Activated T-cell treated with anti-CD3 and anti-CD28 coated beads, Interleukin-2, amount 50 U/mL, for 4 hours (primary cell): Measurements from ENCODE around the gene SEMA6B. TPM values are rescaled to one million over a fixed set of nuclear protein-coding genes. Genes with fewer than 3 reads are reported as not detected.

ENCODE experiments used
- ATAC-seq, 2 donors: fragments of 200-7000 bp; cut with Tn5 transposase; one replicate each; pipeline ENCODE4 v1.10.0; 2021
- DNase-seq: peaks from one replicate; pipeline ENCODE4 v3.0.0-alpha.2; 2020
- H3K27me3 Mint-ChIP-seq: one replicate; pipeline ENCODE4 v1.8.0; 2021; ENCODE audit warnings: low read depth, mixed read lengths
- H3K36me3 Mint-ChIP-seq: one replicate; pipeline ENCODE4 v1.8.0; 2022; ENCODE audit warnings: mixed read lengths; ENCODE audit not compliant: insufficient read depth
- H3K4me1 Mint-ChIP-seq: one replicate; pipeline ENCODE4 v1.8.0; 2021; ENCODE audit warnings: low read depth, mixed read lengths
- H3K4me3 Mint-ChIP-seq: one replicate; pipeline ENCODE4 v1.8.0; 2021; ENCODE audit warnings: mild to moderate bottlenecking, moderate library complexity, mixed read lengths
- H3K9me3 Mint-ChIP-seq: one replicate; pipeline ENCODE4 v1.8.0; 2021; ENCODE audit warnings: mixed read lengths
- total RNA-seq, 3 donors: library from RNA; stranded (reverse); gene quantifications; one replicate each; pipeline ENCODE4 v1.2.1, GENCODE V29; 2021

The SEMA6B gene
- total RNA-seq, 3 donors from 2014 or later: 0.08 to 0.18 (median 0.14) TPM

GRCh38 chr19:4522291-4523002 lies 37.0 kb downstream of the SEMA6B start:
- Mint-ChIP-seq H3K9me3 (no peaks in the 10 kb centered on the region), H3K4me3 (no peak overlapping the region), H3K4me1 (no peaks in the 10 kb centered on the region), H3K36me3 (no peaks in the 10 kb centered on the region), H3K27me3 (peaks cover 11% of the 10 kb centered on the region)
- no peak for DNase-seq
- ATAC-seq: no peak

GRCh38 chr19:4521888-4522242 lies 37.6 kb downstream of the SEMA6B start:
- ATAC-seq (no peak), DNase-seq (no peak)
- no peaks in the 10 kb centered on the region for H3K36me3 Mint-ChIP-seq
- H3K9me3 Mint-ChIP-seq: no peaks in the 10 kb centered on the region
- no peak overlapping the region for H3K4me3 Mint-ChIP-seq
- peaks cover 11% of the 10 kb centered on the region for H3K27me3 Mint-ChIP-seq
- no peaks in the 10 kb centered on the region for H3K4me1 Mint-ChIP-seq

- H3K27me3 Mint-ChIP-seq: peaks cover 11% of the 10 kb centered on the region
- DNase-seq: no peak
These were observed 38.2 kb downstream of the SEMA6B start for GRCh38 chr19:4521170-4521887.

DNA sequence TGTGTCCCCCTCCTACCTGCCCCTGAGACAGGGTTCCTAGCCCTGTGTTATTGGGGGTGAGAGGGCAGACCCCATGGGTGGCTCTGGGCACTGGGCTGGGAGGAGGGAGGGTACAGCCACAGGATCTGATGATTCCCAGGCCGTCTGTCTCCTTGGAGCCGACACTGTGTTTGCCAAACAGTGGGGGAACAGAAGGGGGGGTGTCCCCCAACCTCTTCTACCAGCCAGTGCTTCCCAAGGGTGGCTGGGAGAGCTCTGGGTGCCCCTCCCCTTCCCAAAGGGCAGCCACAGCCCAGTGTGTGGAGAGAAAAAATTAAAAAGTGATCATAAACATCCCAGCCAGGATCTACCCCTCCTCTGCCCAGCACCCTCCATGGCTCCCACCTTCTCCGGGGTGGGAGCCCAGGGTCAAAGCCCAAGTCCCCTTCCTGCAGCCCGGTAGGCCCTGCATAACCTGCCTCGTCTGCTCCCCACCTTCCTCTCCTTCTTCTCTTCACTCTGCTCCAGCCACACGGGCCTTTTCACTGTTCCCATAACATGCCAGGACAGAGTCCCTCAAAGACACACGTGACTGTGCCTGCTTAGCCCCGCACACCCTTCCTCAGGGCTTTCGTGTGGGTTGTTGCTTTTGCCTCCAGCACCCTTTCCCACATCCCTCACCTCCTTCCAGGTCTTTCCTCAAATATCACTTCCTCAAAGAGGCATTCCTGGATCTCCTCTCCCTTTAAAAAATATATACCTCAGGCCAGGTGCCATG lies 39.8 kb downstream of the SEMA6B start:
- H3K4me3 Mint-ChIP-seq: no peak overlapping the region
- no peak for DNase-seq
- no peaks in the 10 kb centered on the region for H3K9me3 Mint-ChIP-seq
- no peak for ATAC-seq
- peaks cover 13% of the 10 kb centered on the region for H3K27me3 Mint-ChIP-seq
- H3K36me3 Mint-ChIP-seq: no peaks in the 10 kb centered on the region
- H3K4me1 Mint-ChIP-seq: no peaks in the 10 kb centered on the region

More at GRCh38 chr19:4521170-4521887, 38.2 kb downstream of the SEMA6B start:
- no peak overlapping the region for H3K4me3 Mint-ChIP-seq
- no peaks in the 10 kb centered on the region for H3K36me3 Mint-ChIP-seq
- no peaks in the 10 kb centered on the region for H3K9me3 Mint-ChIP-seq
- no peaks in the 10 kb centered on the region for H3K4me1 Mint-ChIP-seq
- ATAC-seq: no peak

GRCh38 chr19:4519172-4519496 lies 40.4 kb downstream of the SEMA6B start:
- no peaks in the 10 kb centered on the region for H3K36me3 Mint-ChIP-seq
- no peak for ATAC-seq
- H3K4me3 Mint-ChIP-seq: no peak overlapping the region
- H3K9me3 Mint-ChIP-seq: no peaks in the 10 kb centered on the region
- peaks cover 13% of the 10 kb centered on the region for H3K27me3 Mint-ChIP-seq
- H3K4me1 Mint-ChIP-seq: no peaks in the 10 kb centered on the region
- no peak for DNase-seq

- DNase-seq (no peak), ATAC-seq (no peak)
- H3K4me3 Mint-ChIP-seq: no peak within 1 kb of the TSS
- peaks cover 13% of the 10 kb centered on the region for H3K27me3 Mint-ChIP-seq
- no peaks in the 10 kb centered on the region for H3K9me3 Mint-ChIP-seq
- H3K36me3 Mint-ChIP-seq: no peaks in the 10 kb centered on the region
- no peaks in the 10 kb centered on the region for H3K4me1 Mint-ChIP-seq
These were observed 40.9 kb downstream of the SEMA6B start, which contains the start of gene PLIN4 for GRCh38 chr19:4518345-4519171. PLIN4 (minus strand) TSS chr19:4518486; CDS start chr19:4518272, 214 bp downstream.

- H3K4me1 Mint-ChIP-seq: no peaks in the 10 kb centered on the region
- ATAC-seq: no peak
- H3K27me3 Mint-ChIP-seq: peaks cover 13% of the 10 kb centered on the region
These were observed 41.9 kb downstream of the SEMA6B start for GRCh38 chr19:4517451-4518057.

DNA sequence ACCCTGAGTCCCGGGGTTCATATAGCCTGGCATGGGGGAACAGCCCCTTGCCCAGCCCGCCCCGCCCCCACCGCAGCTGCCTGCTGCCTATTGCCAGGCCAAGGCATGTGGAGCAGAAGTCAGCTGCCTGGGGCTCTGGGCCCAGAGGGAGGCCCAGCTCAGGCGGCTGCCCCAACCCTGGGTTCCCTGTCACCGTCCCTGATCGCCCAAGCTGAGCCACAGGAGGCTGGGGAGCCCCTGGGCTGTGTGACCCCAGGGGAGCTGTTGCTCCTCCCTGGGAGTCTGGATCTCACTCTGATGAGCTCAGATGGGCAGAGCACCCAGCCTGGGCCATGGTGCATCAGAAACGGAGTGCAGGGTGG lies 42.6 kb downstream of the SEMA6B start:
- DNase-seq: no peak
- H3K36me3 Mint-ChIP-seq: no peaks in the 10 kb centered on the region
- no peaks in the 10 kb centered on the region for H3K4me1 Mint-ChIP-seq
- H3K27me3 Mint-ChIP-seq: peaks cover 13% of the 10 kb centered on the region
- H3K9me3 Mint-ChIP-seq: no peaks in the 10 kb centered on the region
- no peak for ATAC-seq
- no peak overlapping the region for H3K4me3 Mint-ChIP-seq

More at GRCh38 chr19:4517451-4518057, 41.9 kb downstream of the SEMA6B start:
- Mint-ChIP-seq H3K4me3 (no peak overlapping the region), H3K9me3 (no peaks in the 10 kb centered on the region), H3K36me3 (no peaks in the 10 kb centered on the region)
- DNase-seq: no peak

DNA sequence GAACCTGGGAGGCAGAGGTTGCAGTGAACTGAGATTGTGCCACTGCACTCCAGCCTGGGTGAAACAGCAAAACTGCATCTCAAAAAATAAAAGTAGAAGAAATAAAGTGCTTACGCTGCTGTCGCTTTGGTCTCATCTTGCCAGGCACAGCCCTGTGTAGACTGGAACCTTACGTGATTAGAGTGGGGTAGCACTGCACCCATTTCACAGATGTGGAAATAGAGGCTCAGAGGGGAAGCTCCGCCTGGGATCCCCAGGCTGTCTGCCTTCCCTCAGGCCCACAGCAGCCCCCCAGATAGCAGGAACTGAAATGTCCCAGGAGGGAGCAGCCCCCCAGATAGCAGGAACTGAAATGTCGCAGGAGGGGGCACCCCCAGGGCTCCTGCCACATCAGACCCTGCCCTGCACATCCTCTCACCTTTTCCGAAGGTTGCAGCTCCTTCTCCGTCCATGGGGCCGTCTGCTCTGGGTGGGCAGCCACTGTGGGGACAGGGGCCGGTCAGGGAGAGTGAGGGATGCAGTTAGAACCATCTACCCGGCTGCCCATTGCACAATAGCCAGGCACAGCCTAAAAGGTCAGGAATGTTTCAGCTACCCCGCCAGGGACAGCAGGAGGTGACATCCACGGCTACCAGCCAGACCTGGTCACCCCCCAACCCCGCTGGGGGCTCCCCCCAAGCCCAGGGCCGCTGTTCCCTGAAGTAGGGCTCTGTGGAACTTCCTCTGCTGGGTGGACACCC lies 43.1 kb downstream of the SEMA6B start:
- no peaks in the 10 kb centered on the region for H3K9me3 Mint-ChIP-seq
- ATAC-seq (no peak), DNase-seq (no peak)
- no peaks in the 10 kb centered on the region for H3K4me1 Mint-ChIP-seq
- no peaks in the 10 kb centered on the region for H3K36me3 Mint-ChIP-seq
- H3K27me3 Mint-ChIP-seq: peaks cover 8% of the 10 kb centered on the region
- H3K4me3 Mint-ChIP-seq: no peak overlapping the region

- no peak for ATAC-seq
- Mint-ChIP-seq H3K4me3 (no peak overlapping the region), H3K36me3 (no peaks in the 10 kb centered on the region), H3K4me1 (no peaks in the 10 kb centered on the region), H3K27me3 (peaks cover 5% of the 10 kb centered on the region), H3K9me3 (no peaks in the 10 kb centered on the region)
- DNase-seq: no peak
These were observed 43.8 kb downstream of the SEMA6B start for GRCh38 chr19:4515732-4516131.

DNA sequence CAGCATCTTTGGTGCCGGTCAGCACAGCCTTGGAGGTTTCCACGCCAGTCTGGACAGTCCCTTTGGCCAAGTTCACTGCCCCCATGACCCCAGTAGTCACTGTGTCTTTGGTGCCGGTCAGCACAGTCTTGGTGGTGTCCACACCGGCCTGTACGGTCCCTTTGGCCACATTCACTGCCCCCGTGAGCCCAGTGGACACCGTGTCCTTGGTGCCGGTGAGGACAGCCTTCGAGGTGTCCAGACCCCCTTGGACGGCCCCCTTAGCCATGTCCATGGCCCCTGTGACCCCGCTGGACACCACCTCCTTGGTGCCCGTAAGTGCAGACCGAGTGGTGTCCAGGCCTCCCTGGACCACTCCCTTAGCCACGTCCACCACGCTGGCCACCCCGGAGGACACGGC lies 46.2 kb downstream of the SEMA6B start:
- no peaks in the 10 kb centered on the region for H3K9me3 Mint-ChIP-seq

DNA sequence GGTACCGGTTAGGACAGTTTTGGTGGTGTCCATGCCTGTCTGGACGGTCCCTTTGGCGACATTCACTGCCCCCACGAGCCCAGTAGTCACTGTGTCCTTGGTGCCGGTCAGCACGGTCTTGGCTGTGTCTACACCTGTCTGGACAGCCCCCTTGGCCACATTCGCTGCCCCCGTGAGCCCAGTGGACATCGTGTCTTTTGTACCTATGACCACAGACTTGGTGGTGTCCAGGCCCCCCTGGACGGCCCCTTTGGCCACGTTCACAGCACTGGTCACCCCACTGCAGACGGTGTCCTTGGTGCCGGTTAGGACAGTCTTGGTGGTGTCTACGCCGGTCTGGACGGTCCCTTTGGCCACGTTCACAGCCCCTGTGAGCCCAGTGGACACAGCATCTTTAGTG lies 47.4 kb downstream of the SEMA6B start:
- Mint-ChIP-seq H3K36me3 (no peaks in the 10 kb centered on the region), H3K4me3 (no peak overlapping the region), H3K27me3 (peaks cover 2% of the 10 kb centered on the region), H3K9me3 (no peaks in the 10 kb centered on the region), H3K4me1 (no peaks in the 10 kb centered on the region)
- DNase-seq (no peak), ATAC-seq (no peak)

More for the DNA sequence above, 46.2 kb downstream of the SEMA6B start:
- ATAC-seq (no peak), DNase-seq (no peak)
- peaks cover 2% of the 10 kb centered on the region for H3K27me3 Mint-ChIP-seq
- H3K4me1 Mint-ChIP-seq: no peaks in the 10 kb centered on the region
- no peaks in the 10 kb centered on the region for H3K36me3 Mint-ChIP-seq
- H3K4me3 Mint-ChIP-seq: no peak overlapping the region

- Mint-ChIP-seq H3K27me3 (peaks cover 2% of the 10 kb centered on the region), H3K4me3 (no peak overlapping the region), H3K36me3 (no peaks in the 10 kb centered on the region), H3K4me1 (no peaks in the 10 kb centered on the region), H3K9me3 (no peaks in the 10 kb centered on the region)
- ATAC-seq (no peak), DNase-seq (no peak)
These were observed 48.0 kb downstream of the SEMA6B start for GRCh38 chr19:4511300-4512054.
